H7 (cell line): ENCODE data around the gene TNPO2. TPM values are rescaled to one million over a fixed set of nuclear protein-coding genes. Genes with fewer than 3 reads are reported as not detected.

Experiments used
- DNase-seq: peaks from one replicate; pipeline ENCODE4 v3.0.0; 2012
- H3K27me3 ChIP-seq: 2 replicates; pipeline ENCODE4 v1.6.0; 2011; ENCODE audit warnings: mild to moderate bottlenecking, low read length; ENCODE audit not compliant: control insufficient read depth, insufficient read depth
- H3K36me3 ChIP-seq: replicated peaks from 2 replicates; pipeline ENCODE4 v1.5.1; 2011; ENCODE audit warnings: low read length; ENCODE audit not compliant: control insufficient read depth, insufficient read depth
- H3K4me3 ChIP-seq: 2 replicates; pipeline ENCODE4 v1.5.1; 2011; ENCODE audit warnings: low read depth, mild to moderate bottlenecking, control low read depth, low read length, moderate library complexity; ENCODE audit not compliant: insufficient read depth
- total RNA-seq: library from RNA; depleted of rRNA; stranded (reverse); fragments of >200 nt; shearing (Covaris generic); gene quantifications from 2 replicates; pipeline ENCODE4 v1.2.3, GENCODE V29; 2014; rRNA removed

Gene TNPO2
- total RNA-seq, 1 experiment from 2014 or later, result 34.1 TPM

DNA sequence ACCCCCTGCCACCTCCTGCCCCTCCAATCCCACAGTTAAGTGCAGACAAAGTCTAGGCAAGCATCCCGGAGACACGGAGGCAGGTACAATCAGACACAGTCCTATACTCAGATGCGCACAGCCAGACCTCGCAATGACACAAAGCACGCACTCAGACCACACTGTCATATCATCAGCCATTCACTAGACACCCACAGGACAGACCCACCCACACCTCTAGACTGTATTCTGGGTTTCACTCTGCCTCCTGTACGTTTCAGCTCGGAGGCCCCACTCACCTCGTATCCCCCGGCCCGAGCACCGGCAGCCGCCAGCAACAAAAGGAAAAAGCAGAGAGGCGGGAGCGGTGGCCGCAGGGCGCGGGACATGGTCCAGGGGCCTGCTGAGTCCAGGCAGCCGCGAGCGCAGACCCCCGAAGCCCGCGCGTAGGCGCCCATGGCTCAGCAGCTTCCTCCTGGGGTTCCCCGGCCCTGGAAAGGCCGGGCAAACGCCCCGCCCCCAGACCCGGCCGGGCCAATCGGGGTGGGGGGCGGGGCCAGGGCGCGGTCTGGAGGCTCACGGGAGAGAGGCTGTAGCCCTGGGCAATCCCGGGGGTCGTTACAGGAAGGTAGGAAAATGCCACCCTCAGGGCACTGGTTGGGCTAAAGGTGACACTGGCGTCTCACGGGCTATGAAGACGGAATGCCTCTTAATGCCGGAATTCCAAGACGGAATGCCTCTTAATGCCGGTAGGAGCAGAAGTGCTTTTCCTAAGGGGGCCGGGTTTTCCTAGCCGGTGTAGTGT lies 57.3 kb downstream of the TNPO2 start, which contains the start of the genes MAN2B1 and WDR83:
Gene MAN2B1, minus strand, starts transcription at position 478 of the 784 bp plus-strand sequence. Its CDS starts 41 bp downstream, at position 437.
Gene WDR83, plus strand, starts transcription at position 543 of the 784 bp plus-strand sequence. CDS start 2,984 bp downstream, outside the sequence.
- peak; percentile 99 for DNase-seq

GRCh38 chr19:12665671-12666264 lies 58.0 kb downstream of the TNPO2 start:
- Histone ChIP-seq H3K36me3 (peaks cover 12% of the 10 kb centered on the region), H3K27me3 (no peaks in the 10 kb centered on the region), H3K4me3 (peak overlapping the region; percentile 81)
- DNase-seq, result no peak

More for the DNA sequence above, 57.3 kb downstream of the TNPO2 start, which contains the start of the genes MAN2B1 and WDR83:
- peak within 1 kb of the TSS; percentile 81 for H3K4me3 ChIP-seq
- H3K27me3 ChIP-seq, result no peaks in the 10 kb centered on the region
- peaks cover 7% of the 10 kb centered on the region for H3K36me3 ChIP-seq

DNA sequence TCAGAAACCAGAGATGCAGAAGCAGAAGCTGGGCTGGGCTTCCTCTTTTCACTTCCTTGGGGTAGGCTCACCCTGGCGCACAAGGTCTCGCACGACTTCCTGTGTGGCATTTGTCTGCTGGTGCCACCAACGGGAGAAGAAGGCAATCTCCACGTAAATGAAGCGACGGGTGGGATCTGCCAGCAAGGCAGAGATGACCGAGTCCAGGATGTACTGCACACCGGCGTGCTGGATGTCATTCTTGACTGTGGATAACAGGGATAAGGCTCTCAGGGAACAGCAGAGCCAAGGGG lies 58.5 kb downstream of the TNPO2 start:
- no peak for DNase-seq
- no peaks in the 10 kb centered on the region for H3K27me3 ChIP-seq
- H3K36me3 ChIP-seq, result peaks cover 12% of the 10 kb centered on the region
- H3K4me3 ChIP-seq, result no peak overlapping the region

- Histone ChIP-seq H3K36me3 (peaks cover 12% of the 10 kb centered on the region), H3K27me3 (no peaks in the 10 kb centered on the region), H3K4me3 (no peak overlapping the region)
- DNase-seq, result peak; percentile 98
Observed at GRCh38 chr19:12664406-12665280, 59.1 kb downstream of the TNPO2 start.

GRCh38 chr19:12660980-12661379 lies 62.8 kb downstream of the TNPO2 start:
- Histone ChIP-seq H3K4me3 (no peak overlapping the region), H3K36me3 (peaks cover 12% of the 10 kb centered on the region)

DNA sequence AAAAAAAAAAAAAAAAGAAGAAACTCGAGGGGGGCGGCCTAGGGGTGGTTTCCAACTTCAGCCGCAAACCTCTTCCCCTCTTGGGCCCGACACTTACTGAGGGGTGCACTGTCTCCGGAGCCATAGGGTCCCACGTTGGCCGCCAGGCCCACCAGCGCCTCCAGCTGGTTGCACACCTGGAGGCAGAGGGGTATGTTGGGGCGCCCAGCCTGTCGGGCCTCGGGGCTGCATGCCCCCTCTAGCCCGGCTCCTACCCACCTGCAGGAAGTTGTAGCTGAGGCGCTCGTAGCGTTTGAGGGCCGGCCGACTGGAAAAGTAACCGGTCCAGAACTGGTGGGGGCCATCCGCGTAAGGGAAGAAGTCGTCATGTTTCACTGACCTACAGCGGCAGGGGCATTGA lies 65.8 kb downstream of the TNPO2 start:
- no peak for DNase-seq
- Histone ChIP-seq H3K4me3 (no peak overlapping the region), H3K36me3 (peaks cover 17% of the 10 kb centered on the region), H3K27me3 (no peaks in the 10 kb centered on the region)

More at GRCh38 chr19:12660980-12661379, 62.8 kb downstream of the TNPO2 start:
- DNase-seq, result no peak
- no peaks in the 10 kb centered on the region for H3K27me3 ChIP-seq

- no peaks in the 10 kb centered on the region for H3K27me3 ChIP-seq
- H3K4me3 ChIP-seq, result peak overlapping the region; percentile 12
- peaks cover 17% of the 10 kb centered on the region for H3K36me3 ChIP-seq
- DNase-seq, result peak; percentile 99
Observed at GRCh38 chr19:12656899-12657571, 66.7 kb downstream of the TNPO2 start.

DNA sequence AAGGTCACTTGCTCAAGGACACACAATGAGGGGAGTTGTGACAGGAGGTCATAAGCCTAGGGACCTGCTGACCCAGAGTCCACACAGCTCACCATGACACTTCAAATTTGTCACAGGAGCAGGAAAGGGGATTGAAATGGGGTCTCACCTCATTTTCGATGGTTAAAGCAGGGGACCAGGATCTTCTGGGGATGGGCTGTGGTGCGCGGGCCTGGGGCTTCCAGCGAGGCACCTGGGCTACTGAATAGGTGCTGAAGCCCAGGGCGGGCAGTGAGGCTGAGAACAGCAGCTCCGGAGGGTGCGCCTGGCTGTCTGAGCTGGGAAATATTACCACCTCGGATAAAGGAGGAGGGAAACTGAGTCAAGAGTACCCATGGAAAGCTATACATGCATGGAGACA lies 68.2 kb downstream of the TNPO2 start:
- peaks cover 11% of the 10 kb centered on the region for H3K36me3 ChIP-seq
- no peak for DNase-seq

DNA sequence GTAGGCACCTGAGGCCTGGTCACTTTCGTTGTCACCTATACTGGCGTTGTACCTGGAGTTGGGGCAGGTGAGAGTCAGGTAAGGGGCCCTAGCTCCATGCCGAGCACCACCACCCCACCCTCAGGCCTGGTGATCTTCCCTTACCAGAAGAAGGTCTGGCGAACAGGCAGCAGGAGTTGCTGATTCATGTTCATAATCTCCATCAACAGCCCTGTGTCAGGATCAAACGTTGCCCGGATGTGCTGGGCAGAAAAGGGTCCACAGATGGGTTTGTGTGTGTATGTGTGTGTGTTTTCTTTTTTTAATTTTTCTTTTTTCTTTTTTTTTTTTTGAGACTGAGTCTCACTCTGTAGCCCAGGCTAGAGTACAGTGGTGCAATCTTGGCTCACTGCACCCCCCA lies 71.5 kb downstream of the TNPO2 start:
- Histone ChIP-seq H3K27me3 (no peaks in the 10 kb centered on the region; the same call in 1 of the 2 replicates), H3K4me3 (no peak overlapping the region), H3K36me3 (peaks cover 11% of the 10 kb centered on the region)
- DNase-seq, result no peak

More for the DNA sequence above, 68.2 kb downstream of the TNPO2 start:
- Histone ChIP-seq H3K4me3 (no peak overlapping the region), H3K27me3 (no peaks in the 10 kb centered on the region)

DNA sequence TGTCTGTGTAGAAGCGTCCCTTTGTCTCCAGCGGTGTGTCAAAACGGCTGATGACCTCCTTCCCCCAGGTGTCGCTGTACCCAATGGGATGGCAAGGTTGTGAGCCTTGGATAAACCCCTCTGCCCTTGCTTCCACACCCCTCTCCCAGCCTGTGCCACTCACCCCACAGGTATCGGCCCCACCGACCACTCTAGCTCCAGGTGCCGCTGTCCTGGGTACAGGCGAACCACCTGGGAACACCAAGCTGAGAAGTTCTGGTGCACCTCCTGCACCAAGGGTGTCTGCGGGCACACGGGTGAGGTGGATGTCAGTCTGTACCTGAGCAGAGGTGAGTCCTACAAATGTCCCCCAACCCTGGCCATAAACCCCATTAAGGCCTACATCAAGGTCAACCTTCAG lies 73.8 kb downstream of the TNPO2 start:
- Histone ChIP-seq H3K27me3 (no peaks in the 10 kb centered on the region; the same call in 1 of the 2 replicates), H3K4me3 (no peak overlapping the region), H3K36me3 (peaks cover 1% of the 10 kb centered on the region)
- no peak for DNase-seq

Other genes starting within 250 kb of the TNPO2 start
- gene ZNF709, start 239.1 kb downstream of the TNPO2 start, total RNA-seq, result 0.30 and 0.42 TPM in 2 replicates
- 2.7 and 3.5 TPM in 2 replicates for gene ZNF564, start 172.4 kb downstream of the TNPO2 start, total RNA-seq
- gene ZNF490, start 113.1 kb downstream of the TNPO2 start, total RNA-seq, result 3.1 and 5.2 TPM in 2 replicates
- 7.4 and 10.2 TPM in 2 replicates for gene ZNF791, start 113.0 kb downstream of the TNPO2 start, total RNA-seq
- gene MAN2B1, start 57.2 kb downstream of the TNPO2 start, total RNA-seq, result 58.4 and 71.2 TPM in 2 replicates
- 11.6 and 12.5 TPM in 2 replicates for gene WDR83, start 57.1 kb downstream of the TNPO2 start, total RNA-seq
- 83.1 and 86.4 TPM in 2 replicates for gene DHPS, start 42.1 kb downstream of the TNPO2 start, total RNA-seq
- gene GNG14, start 35.9 kb downstream of the TNPO2 start, total RNA-seq, result not detected in 2 replicates
- 15.3 and 21.2 TPM in 2 replicates for gene FBXW9, start 27.3 kb downstream of the TNPO2 start, total RNA-seq
- 186 and 218 TPM in 2 replicates for gene TRIR, start 10.8 kb upstream of the TNPO2 start, total RNA-seq
- gene GET3, start 13.6 kb upstream of the TNPO2 start, total RNA-seq, result 113 and 166 TPM in 2 replicates
- 0.37 and 1.5 TPM in 2 replicates for gene BEST2, start 27.9 kb upstream of the TNPO2 start, total RNA-seq
- 15.4 and 30.4 TPM in 2 replicates for gene HOOK2, start 51.6 kb upstream of the TNPO2 start, total RNA-seq
- 10.0 and 22.6 TPM in 2 replicates for gene JUNB, start 67.6 kb upstream of the TNPO2 start, total RNA-seq
- 508 and 571 TPM in 2 replicates for gene PRDX2, start 77.9 kb upstream of the TNPO2 start, total RNA-seq
- gene THSD8, start 78.1 kb upstream of the TNPO2 start, total RNA-seq, result not detected in 2 replicates
- 85.4 and 104 TPM in 2 replicates for gene RNASEH2A, start 82.7 kb upstream of the TNPO2 start, total RNA-seq
- gene RTBDN, start 110.6 kb upstream of the TNPO2 start, total RNA-seq, result 1.3 TPM in 2 replicates
- 5.5 and 7.0 TPM in 2 replicates for gene MAST1, start 114.6 kb upstream of the TNPO2 start, total RNA-seq
- 15.3 and 16.8 TPM in 2 replicates for gene DNASE2, start 157.5 kb upstream of the TNPO2 start, total RNA-seq
- gene KLF1, start 163.3 kb upstream of the TNPO2 start, total RNA-seq, result 0.37 and 0.76 TPM in 2 replicates
- 42.3 and 59.4 TPM in 2 replicates for gene GCDH, start 167.2 kb upstream of the TNPO2 start, total RNA-seq
- gene SYCE2, start 195.4 kb upstream of the TNPO2 start, total RNA-seq, result 0.24 and 2.0 TPM in 2 replicates
- gene FARSA, start 209.8 kb upstream of the TNPO2 start, total RNA-seq, result 93.0 and 117 TPM in 2 replicates
- 911 and 1,131 TPM in 2 replicates for gene CALR, start 214.7 kb upstream of the TNPO2 start, total RNA-seq
- gene RAD23A, start 221.9 kb upstream of the TNPO2 start, total RNA-seq, result 146 and 155 TPM in 2 replicates
- gene GADD45GIP1, start 233.3 kb upstream of the TNPO2 start, total RNA-seq, result 40.4 and 51.7 TPM in 2 replicates
- gene DAND5, start 245.6 kb upstream of the TNPO2 start, total RNA-seq, result 0.15 TPM in 1 of 2 replicates, not detected in the other